Activated CD8-positive, alpha-beta memory T cell treated with anti-CD3 and anti-CD28 coated beads, Interleukin-2, amount 50 U/mL, for 48 hours (primary cell): ENCODE measurements around the gene F10.
A peak's percentile ranks its signal among the peaks of the same experiment; 100 is the strongest.

Source experiments
- DNase-seq: peaks from one replicate; pipeline ENCODE4 v3.0.0-alpha.2; 2020

The F10 gene

GRCh38 chr13:113117911-113118260 lies 4.7 kb upstream of the F10 start:
- DNase-seq, result peak; percentile 42

GRCh38 chr13:113118261-113119021 lies 4.2 kb upstream of the F10 start:
- peak; percentile 37 for DNase-seq

GRCh38 chr13:113119166-113119821 lies 3.3 kb upstream of the F10 start:
- DNase-seq, result peak; percentile 36

- peak; percentile 29 for DNase-seq
Observed at GRCh38 chr13:113119822-113120189, 2.8 kb upstream of the F10 start.

GRCh38 chr13:113120300-113121182 lies 2.1 kb upstream of the F10 start:
- peak; percentile 39 for DNase-seq

GRCh38 chr13:113121183-113121927 lies 1.2 kb upstream of the F10 start:
- peak; percentile 29 for DNase-seq

GRCh38 chr13:113121928-113122471 lies 599 bp upstream of the F10 start:
- peak; percentile 42 for DNase-seq

GRCh38 chr13:113123226-113124201 lies 915 bp downstream of the F10 start:
- DNase-seq, result peak; percentile 54

- DNase-seq, result peak; percentile 34
Observed at GRCh38 chr13:113124211-113124970, 1.8 kb downstream of the F10 start.

- peak; percentile 18 for DNase-seq
Observed at GRCh38 chr13:113125506-113126264, 3.1 kb downstream of the F10 start.

- DNase-seq, result no peak
Observed at GRCh38 chr13:113126265-113127150, 3.9 kb downstream of the F10 start.

- DNase-seq, result peak; percentile 51
Observed at GRCh38 chr13:113129480-113129879, 6.9 kb downstream of the F10 start.

- peak; percentile 63 for DNase-seq
Observed at GRCh38 chr13:113129921-113130750, 7.5 kb downstream of the F10 start.

- DNase-seq, result no peak
Observed at GRCh38 chr13:113135281-113135760, 12.7 kb downstream of the F10 start.

GRCh38 chr13:113137691-113138298 lies 15.2 kb downstream of the F10 start:
- DNase-seq, result no peak

- DNase-seq, result no peak
Observed at GRCh38 chr13:113138792-113139551, 16.4 kb downstream of the F10 start.
